ENCODE data around the gene CRYGC. TPM values are rescaled to one million over a fixed set of nuclear protein-coding genes. Genes with fewer than 3 reads are reported as not detected.

Gene CRYGC
- total and polyA plus RNA-seq, 2 donors (not counting 1 experiment from before 2014, with no cell fraction given): not detected

- no peaks in the 10 kb centered on the region for H3K36me3 ChIP-seq (replicated peaks in 1 of 2; ENCODE audit: control extremely low read depth in 1 of 2, control insufficient read depth in 1 of 2, extremely low read depth in 1 of 2, insufficient read depth in 2 of 2, low read length in 1 of 2)
- no peak within 1 kb of the TSS for H3K4me3 ChIP-seq (ENCODE audit: control extremely low read depth in 1 of 5, extremely low read depth in 1 of 5, insufficient read depth in 1 of 5, low read depth in 2 of 5, low read length in 4 of 5)
- H3K9me3 ChIP-seq (ENCODE audit: control extremely low read depth in 1 of 3, control insufficient read depth in 2 of 3, insufficient read depth in 1 of 3, low read length in 2 of 3): peaks cover 0 to 2% (median 0%) of the 10 kb centered on the region in 3 donors
- H3K27me3 ChIP-seq (replicated peaks in 1 of 4; ENCODE audit: control extremely low read depth in 1 of 4, control insufficient read depth in 3 of 4, insufficient read depth in 4 of 4, low read length in 3 of 4): no peaks in the 10 kb centered on the region
- no peak within 1 kb of the TSS for H3K9ac ChIP-seq (ENCODE audit: low read length)
- H3K9me3 Mint-ChIP-seq (ENCODE audit: insufficient read depth): no peaks in the 10 kb centered on the region
- CTCF ChIA-PET: no interaction called here
- H3K4me2 ChIP-seq (replicated peaks; ENCODE audit: low read depth, low read length, poor library complexity, severe bottlenecking): no peak within 1 kb of the TSS
- TF ChIP-seq CTCF (IDR thresholded peaks at IDR 0.05) (no peak), EZH2 (IDR thresholded peaks at IDR 0.05; ENCODE audit: borderline replicate concordance, insufficient read depth, low read depth, low read length, poor library complexity, severe bottlenecking) (no peak)
- WGBS (ENCODE audit: insufficient coverage): 70% methylated on average over 6 of the region's 6 CpGs
- no peak within 1 kb of the TSS for H3K27ac Mint-ChIP-seq
- POLR2A ChIA-PET: interaction anchor here (0.7 kb wide), 1 partner anchor 10 kb away, joined by 6 read pairs; no protein-coding TSS in a partner anchor
- ATAC-seq (ENCODE audit: low read depth) (no peak), DNase-seq (no peak)
- no peaks in the 10 kb centered on the region for H3K4me1 Mint-ChIP-seq
- H3K27ac ChIP-seq (ENCODE audit: low read length in 2 of 2): no peak within 1 kb of the TSS
- H3K4me1 ChIP-seq (ENCODE audit: control insufficient read depth in 2 of 2, insufficient read depth in 2 of 2, low read length in 2 of 2): no peaks in the 10 kb centered on the region
- intact Hi-C loops (cut with micrococcal nuclease): no loop called here
- H3K4me3 Mint-ChIP-seq: no peak within 1 kb of the TSS
- H3K27me3 Mint-ChIP-seq: peaks cover 14% of the 10 kb centered on the region
- H2AFZ ChIP-seq (ENCODE audit: insufficient read depth, low read depth, low read length, poor library complexity, severe bottlenecking): no peak within 1 kb of the TSS
- H3K79me2 ChIP-seq (ENCODE audit: control insufficient read depth, insufficient read depth, low read length): no peaks in the 10 kb centered on the region
- no peaks in the 10 kb centered on the region for H4K20me1 ChIP-seq (ENCODE audit: control insufficient read depth, insufficient read depth, low read length, poor library complexity, severe bottlenecking)
These were observed 16.4 kb upstream of the CRYGC start, which contains the start of gene CRYGB for GRCh38 chr2:208146006-208146405. Gene CRYGB, minus strand, starts transcription at chr2:208146158. Its CDS starts 38 bp downstream, at chr2:208146120.

GRCh38 chr2:208142925-208143799 is 13.5 kb upstream of the CRYGC start:
- Histone ChIP-seq H3K9me3 (ENCODE audit: control extremely low read depth in 1 of 3, control insufficient read depth in 2 of 3, insufficient read depth in 1 of 3, low read length in 2 of 3) (peaks cover 0 to 8% (median 0%) of the 10 kb centered on the region in 3 donors), H3K4me1 (ENCODE audit: control insufficient read depth in 2 of 2, insufficient read depth in 2 of 2, low read length in 2 of 2) (no peaks in the 10 kb centered on the region), H3K27me3 (replicated peaks in 1 of 4; ENCODE audit: control extremely low read depth in 1 of 4, control insufficient read depth in 3 of 4, insufficient read depth in 4 of 4, low read length in 3 of 4) (no peaks in the 10 kb centered on the region), H3K9ac (ENCODE audit: low read length) (no peak overlapping the region), H3K36me3 (replicated peaks in 1 of 2; ENCODE audit: control extremely low read depth in 1 of 2, control insufficient read depth in 1 of 2, extremely low read depth in 1 of 2, insufficient read depth in 2 of 2, low read length in 1 of 2) (no peaks in the 10 kb centered on the region), H3K79me2 (ENCODE audit: control insufficient read depth, insufficient read depth, low read length) (no peaks in the 10 kb centered on the region), H3K4me2 (replicated peaks; ENCODE audit: low read depth, low read length, poor library complexity, severe bottlenecking) (no peak overlapping the region), H4K20me1 (ENCODE audit: control insufficient read depth, insufficient read depth, low read length, poor library complexity, severe bottlenecking) (no peaks in the 10 kb centered on the region), H2AFZ (ENCODE audit: insufficient read depth, low read depth, low read length, poor library complexity, severe bottlenecking) (no peak overlapping the region), H3K4me3 (ENCODE audit: control extremely low read depth in 1 of 5, extremely low read depth in 1 of 5, insufficient read depth in 1 of 5, low read depth in 2 of 5, low read length in 4 of 5) (no peak overlapping the region), H3K27ac (ENCODE audit: low read length in 2 of 2) (no peak overlapping the region)
- peaks cover 4% of the 10 kb centered on the region for H3K9me3 Mint-ChIP-seq (ENCODE audit: insufficient read depth)
- intact Hi-C loops (cut with micrococcal nuclease): no loop called here
- ChIA-PET POLR2A (no interaction called here), CTCF (no interaction called here)
- H3K27ac Mint-ChIP-seq: no peak overlapping the region
- H3K4me3 Mint-ChIP-seq: no peak overlapping the region
- DNase-seq (no peak), ATAC-seq (ENCODE audit: low read depth) (no peak)
- 82% methylated on average over 5 of the region's 14 CpGs for WGBS (ENCODE audit: insufficient coverage)
- no peaks in the 10 kb centered on the region for H3K4me1 Mint-ChIP-seq
- peaks cover 14% of the 10 kb centered on the region for H3K27me3 Mint-ChIP-seq
- TF ChIP-seq EZH2 (IDR thresholded peaks at IDR 0.05; ENCODE audit: borderline replicate concordance, insufficient read depth, low read depth, low read length, poor library complexity, severe bottlenecking) (no peak), CTCF (IDR thresholded peaks at IDR 0.05) (no peak)
